ENCODE measurements around the gene PAPOLA.

DNA sequence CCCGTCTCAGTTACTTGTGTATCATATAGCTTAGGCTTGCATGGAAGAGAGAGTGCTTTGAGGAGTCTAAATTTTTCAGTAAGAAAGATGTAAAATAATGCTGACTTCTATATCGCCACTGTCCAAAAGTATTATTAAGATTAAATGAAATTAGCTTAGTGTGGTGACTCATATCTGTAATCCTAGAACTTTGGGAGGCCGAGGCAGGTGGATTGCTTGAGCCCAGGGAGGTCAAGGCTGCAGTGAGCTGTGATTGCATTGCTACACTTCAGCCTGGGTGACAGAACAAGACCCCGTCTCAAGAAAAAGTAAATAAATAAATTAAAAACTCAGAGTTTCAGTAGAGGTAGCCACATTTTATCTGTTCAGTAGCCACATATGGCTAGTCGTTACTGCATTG lies 23.3 kb downstream of the PAPOLA start:
- TF ChIP-seq, protein P1, sequence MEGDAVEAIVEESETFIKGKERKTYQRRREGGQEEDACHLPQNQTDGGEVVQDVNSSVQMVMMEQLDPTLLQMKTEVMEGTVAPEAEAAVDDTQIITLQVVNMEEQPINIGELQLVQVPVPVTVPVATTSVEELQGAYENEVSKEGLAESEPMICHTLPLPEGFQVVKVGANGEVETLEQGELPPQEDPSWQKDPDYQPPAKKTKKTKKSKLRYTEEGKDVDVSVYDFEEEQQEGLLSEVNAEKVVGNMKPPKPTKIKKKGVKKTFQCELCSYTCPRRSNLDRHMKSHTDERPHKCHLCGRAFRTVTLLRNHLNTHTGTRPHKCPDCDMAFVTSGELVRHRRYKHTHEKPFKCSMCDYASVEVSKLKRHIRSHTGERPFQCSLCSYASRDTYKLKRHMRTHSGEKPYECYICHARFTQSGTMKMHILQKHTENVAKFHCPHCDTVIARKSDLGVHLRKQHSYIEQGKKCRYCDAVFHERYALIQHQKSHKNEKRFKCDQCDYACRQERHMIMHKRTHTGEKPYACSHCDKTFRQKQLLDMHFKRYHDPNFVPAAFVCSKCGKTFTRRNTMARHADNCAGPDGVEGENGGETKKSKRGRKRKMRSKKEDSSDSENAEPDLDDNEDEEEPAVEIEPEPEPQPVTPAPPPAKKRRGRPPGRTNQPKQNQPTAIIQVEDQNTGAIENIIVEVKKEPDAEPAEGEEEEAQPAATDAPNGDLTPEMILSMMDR (IDR thresholded peaks at IDR 0.05) = no peak
- TF ChIP-seq POLR2A (IDR thresholded peaks at IDR 0.05) (no peak), POLR2AphosphoS5 (IDR thresholded peaks at IDR 0.05) (no peak)

All from breast epithelium (tissue), 3 donors.